DMS53 (cell line): Measurements from ENCODE around the gene CDC27.
"Not testable (repeated sequence)": the region's sequence is repeated elsewhere in the genome, so short reads cannot be mapped to it uniquely, and the experiment has no call there.

Experiments
- DNase-seq: peaks from one replicate; lab custom pipeline; 2025; lab: John Stamatoyannopoulos, UW

Gene CDC27

GRCh38 chr17:47219621-47220475 is 30.8 kb upstream of the CDC27 start:
- DNase-seq: no peak

- no peak for DNase-seq
These were observed 29.9 kb upstream of the CDC27 start for GRCh38 chr17:47218896-47219430.

- DNase-seq: not testable (repeated sequence)
These were observed 28.2 kb upstream of the CDC27 start for GRCh38 chr17:47217279-47217678.

DNA sequence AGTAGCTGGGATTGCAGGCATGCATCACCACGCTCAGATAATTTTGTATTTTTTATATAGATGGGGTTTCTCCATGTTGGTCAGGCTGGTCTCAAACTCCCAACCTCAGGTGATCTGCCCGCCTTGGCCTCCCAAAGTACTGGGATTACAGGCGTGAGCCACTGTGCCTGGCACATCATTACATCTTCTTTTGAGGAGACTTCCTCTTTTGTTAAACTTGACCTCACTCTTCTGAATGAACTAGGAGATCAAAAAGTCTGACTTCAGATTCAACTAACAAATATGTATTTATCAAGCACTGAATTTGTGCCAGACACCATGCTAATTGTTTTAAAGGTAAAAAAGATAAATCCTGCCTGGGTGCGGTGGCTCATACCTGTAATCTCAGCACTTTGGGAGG is 27.7 kb upstream of the CDC27 start:
- DNase-seq: not testable (repeated sequence)

- no peak for DNase-seq
These were observed 25.8 kb upstream of the CDC27 start for GRCh38 chr17:47214931-47215330.

- DNase-seq: no peak
These were observed 24.4 kb upstream of the CDC27 start for GRCh38 chr17:47213540-47213939.

- DNase-seq: no peak
These were observed 23.4 kb upstream of the CDC27 start for GRCh38 chr17:47212458-47212857.

DNA sequence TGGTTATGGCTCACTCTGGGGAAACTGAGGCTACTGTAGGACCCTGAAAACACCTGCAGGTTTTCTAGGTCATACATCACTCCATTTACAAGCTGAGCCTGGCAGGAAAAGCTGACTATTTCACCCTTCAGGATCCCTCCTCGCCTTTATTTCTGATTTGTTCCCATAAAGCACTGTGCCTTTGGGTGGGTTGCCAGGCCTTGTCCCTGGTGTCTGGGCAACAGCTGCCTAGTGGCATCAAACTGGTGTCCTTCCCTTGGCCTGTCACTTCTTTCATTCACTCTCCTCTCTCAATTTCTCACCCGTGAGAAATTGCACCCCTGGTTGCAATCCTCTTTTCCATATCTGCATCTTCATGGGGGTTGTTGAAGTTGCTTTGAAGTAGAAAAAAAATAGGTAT is 21.7 kb upstream of the CDC27 start:
- DNase-seq: no peak

DNA sequence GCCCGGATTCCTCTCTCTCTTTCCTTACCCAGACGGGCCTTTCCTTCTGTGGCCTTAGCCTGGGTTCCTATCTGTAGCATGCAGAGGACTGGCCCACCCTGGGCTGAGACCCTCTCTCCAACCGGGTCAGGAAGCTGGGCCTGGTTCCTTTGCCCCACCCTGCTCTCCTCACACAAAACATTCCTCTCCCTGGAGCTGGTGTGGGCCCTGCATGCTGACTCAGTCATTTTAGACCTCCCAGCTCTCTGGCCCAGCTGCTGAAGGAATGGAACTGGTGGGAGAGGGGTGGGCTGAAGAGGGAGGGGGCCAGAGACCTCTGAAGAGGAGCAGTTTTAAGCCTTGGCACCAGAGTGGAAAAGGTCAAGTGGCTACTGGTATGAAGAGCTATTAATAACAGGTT is 21.0 kb upstream of the CDC27 start:
- DNase-seq: no peak

- DNase-seq: no peak
These were observed 20.4 kb upstream of the CDC27 start for GRCh38 chr17:47209499-47209898.

DNA sequence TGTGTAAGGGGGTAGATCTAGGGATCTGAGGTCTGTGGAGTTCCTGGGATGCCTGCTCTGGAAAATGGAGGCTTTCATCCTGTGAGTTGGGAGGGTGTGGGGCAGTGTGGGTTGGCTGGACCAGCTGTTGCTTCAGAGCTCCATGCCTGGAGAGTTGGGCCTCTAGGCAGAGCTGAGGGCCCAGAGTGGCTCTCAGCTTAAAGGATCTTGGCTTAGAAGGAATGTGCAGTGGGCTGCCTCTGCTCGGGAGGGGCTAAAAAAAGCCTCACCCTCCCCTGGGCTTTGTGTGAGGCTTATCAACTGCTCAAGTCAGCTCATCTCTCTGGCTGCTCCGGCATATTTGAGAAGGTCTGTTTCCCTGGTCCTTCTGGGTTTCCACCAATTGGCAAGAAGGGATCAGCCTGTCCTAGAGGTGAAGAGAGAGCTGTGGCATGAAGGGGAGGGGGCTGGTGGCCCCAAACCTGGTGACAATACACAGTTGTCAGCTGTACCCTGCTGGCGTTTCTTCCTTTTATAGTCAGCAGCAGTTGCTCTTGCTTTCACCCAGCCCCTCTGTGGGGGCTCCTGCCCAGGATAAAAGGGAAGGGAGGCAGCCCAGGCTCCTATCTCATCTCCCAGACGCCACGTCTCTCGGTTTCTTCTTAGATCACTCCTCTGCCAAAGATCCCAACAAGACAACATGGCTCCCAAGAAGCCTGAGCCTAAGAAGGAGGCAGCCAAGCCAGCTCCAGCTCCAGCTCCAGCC is 19.8 kb upstream of the CDC27 start, which contains the start of gene MYL4:
Gene MYL4 (plus strand): TSS at position 605 of the 745 bp plus-strand sequence. CDS start 75 bp downstream, at position 680.
- DNase-seq: no peak

DNA sequence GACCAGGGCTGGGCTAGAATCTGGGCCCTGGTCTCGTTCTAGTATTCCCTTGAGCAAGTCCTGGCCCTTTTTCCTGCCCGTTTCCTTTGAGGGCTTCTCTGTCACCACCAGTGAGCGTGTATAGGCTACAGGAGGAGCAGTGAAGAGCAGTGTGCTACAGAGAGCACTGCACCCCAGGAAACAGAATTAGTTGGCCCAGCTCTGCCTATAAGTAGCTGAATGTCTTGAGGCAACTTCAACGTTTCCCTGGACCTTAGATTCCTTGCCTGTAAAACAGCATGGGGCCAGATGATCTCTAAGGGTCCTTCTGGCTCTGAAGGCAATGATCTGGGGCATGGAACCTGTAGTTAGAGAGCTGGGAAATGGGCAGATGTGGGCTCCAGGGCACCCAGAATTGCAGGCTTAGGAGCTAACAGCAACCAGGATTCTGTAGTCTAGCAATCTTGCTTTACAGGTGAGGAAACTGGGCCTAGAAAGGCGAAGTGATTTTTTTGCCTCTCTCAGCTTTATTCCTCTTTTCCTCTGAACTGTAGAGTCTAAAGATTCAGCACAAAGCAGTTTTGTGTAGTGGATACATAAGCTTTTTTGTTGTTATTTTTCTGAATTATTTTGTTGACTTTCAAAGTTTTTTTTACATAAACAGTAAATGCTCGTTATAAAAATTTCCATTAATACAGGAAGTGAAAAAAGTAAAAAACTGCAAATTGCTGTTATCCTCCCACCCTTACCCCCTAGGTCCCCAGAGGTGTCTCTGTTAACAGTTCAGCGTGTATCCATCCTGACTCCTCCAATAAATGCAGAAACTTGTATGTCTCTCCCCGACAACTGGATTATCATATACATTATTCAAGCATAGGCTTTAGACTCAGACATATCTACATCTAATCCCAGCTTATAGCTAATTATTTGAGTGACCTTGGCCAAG is 18.3 kb upstream of the CDC27 start:
- no peak for DNase-seq

- peak; percentile 60 for DNase-seq
These were observed 16.4 kb upstream of the CDC27 start for GRCh38 chr17:47205419-47205963.

DNA sequence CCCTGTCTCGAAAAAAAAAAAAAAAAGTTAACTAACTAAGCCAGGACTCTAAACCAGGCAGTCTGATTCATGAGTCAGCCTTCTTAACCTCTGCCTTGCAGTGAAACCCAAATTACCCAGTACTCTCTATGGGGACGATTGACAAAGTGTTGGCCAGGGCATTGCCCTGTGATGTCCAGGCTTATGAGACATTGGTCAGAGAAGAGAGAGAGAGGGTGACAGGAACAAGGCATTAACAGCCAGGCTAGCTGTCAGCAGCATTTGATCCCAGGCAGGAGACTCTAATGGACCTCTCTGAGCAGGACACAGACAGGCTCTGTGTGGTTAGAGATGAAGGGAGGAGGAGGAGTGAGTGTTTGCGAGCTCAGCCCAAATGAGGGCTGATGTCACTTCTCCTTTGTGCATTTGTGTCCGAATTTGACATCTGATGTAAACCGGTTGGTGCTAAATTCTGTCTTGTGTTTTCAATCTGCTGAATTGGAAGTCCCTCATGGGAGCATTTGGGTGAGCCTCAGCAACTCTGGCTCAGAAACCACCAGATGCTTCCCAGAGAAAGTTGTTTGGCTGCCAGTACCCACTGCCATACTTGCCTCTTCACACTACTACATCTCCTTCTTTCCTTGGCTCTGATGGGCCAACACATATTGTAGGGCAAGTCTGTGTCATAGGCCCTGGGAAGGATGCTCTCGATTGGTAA is 15.8 kb upstream of the CDC27 start:
- DNase-seq: no peak

- no peak for DNase-seq
These were observed 15.1 kb upstream of the CDC27 start for GRCh38 chr17:47203984-47204721.

DNA sequence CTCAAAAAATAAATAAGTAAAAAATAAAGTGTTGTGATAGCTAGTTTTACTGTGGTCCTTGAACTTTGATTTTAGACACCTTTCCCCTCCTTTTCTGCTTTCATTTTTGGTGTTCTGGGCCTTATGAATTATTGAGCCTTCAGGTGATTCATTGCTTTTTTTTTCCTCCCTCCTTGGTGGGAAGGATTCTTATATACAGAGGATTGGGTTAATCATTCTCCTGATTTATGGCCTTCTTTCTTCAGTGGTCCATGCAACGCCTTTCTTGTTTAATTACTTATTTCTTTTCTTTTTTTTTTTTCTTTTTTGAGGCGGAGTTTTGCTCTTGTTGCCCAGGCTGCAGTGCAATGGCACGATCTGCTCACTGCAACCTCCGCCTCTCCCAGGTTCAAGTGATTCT is 12.1 kb upstream of the CDC27 start:
- DNase-seq: no peak

GRCh38 chr17:47200325-47200664 is 11.2 kb upstream of the CDC27 start:
- no peak for DNase-seq

DNA sequence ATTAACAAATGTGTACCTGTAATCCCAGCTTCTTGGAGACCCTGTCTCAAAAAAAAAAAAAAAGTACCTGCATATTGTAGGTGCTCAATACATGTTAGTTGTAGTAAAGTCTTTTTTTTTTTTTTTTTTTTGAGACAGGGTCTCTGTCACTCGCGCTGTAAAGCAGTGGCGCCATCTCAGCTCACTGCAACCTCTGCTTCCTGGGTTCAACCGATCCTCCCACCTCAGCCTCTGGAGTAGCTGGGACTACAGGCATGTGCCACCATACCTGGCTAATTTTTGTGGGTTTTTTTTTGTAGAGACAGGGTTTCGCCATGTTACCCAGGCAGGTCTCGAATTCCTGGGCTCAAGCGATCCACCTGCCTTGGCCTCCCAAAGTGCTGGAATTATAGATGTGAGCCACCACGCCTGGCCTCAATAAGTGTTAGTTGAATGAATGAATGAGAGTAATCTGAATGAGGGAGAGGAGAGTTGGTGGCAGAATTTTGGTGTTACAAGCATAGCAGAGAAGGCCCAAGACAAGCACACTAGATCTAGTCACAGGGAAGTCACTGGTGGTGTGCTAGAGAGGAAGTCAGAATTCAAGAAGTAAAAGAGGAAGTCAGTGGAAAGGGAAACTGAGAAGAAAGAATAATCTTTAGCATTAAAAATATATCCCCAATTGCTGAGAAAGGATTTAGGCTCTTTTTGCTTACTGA is 10.7 kb upstream of the CDC27 start:
- no peak for DNase-seq

DNA sequence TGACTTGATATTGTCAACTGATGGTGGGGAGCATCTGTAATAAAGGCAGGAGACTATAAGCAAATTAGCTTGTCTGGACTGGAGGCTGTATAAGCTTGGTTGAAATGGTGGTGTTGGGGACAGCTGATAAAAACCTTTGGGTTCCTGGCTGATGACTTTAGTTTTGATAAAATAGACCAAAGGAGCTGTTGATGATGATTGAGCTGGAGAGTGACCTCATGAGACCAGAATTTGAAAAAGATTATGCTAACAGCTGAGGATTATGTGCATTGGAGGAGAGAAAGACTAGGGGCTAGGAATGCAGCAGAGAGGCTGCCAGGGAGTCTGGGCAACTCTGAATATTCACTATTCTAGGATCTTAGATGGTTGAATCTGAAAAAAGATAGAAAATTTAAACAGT is 8.7 kb upstream of the CDC27 start:
- DNase-seq: no peak
